Activated T-helper 1 cell treated with anti-CD3 and anti-CD28 coated beads, Interleukin-2, amount 50 U/mL, for 16 hours (primary cell): ENCODE measurements around the gene ASAH2B.
"Not testable (repeated sequence)": the region's sequence is repeated elsewhere in the genome, so short reads cannot be mapped to it uniquely, and the experiment has no call there.

Experiments
- DNase-seq, 2 donors: peaks; one replicate each; pipeline ENCODE4 v3.0.0-alpha.2; 2020; ENCODE audit warnings: low read depth in 1 of 2, low spot score in 1 of 2

The ASAH2B gene

DNA sequence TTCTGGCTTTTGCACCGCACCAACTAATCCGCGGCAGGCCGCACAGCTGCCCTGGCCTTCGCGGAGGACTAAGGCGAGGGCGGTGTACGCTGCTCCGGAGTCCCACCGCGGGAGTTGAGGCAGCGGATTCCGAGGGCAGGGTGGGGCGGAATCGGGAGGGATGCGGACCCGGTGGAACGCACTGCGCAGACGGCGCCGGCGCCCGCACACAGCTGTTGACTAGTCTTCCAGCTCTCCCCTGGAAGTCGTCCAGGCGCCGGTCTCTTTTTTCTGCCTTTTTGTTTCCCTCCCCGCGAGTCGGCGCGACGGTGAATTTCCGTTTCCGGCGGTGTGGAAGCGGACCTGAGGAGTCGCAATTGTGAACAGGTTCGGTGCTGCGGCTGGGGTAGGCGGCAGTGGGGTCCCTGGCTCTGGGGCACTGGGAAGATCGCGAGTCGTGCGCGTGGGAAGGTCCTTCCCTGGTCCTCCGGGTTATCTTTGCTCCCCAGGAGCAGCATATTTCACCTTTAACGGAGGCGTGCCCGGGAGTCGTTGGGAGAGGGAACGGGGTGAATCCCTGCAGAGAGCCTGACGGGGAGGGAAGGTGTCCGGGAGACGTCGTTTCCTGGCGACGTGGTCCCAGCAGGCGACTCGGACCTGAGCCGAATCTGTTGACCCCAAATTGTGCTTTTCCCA, at the start of gene ASAH2B:
TSS of gene ASAH2B (plus strand) at position 319 of the 675 bp plus-strand sequence. CDS start 5,195 bp downstream, outside the sequence.
- DNase-seq, result peak; percentile 59 to 62

DNA sequence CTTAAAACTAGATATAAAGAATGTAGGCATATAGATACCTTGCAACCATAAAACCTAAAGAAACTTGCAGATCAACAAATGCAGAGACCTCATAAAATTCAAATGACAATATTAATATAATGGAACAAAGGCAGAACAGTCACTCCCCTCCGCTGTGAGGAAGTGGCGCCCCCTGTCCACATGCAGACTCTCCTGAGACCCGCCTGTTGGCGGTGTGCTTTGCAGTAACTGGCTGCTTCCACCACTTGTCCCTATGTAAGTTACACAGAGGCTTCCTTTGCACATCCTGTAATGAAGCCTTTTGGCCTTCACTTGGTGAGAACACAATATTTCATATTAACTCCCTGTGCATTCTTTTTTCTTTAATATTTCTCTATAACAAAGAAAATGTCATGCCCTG, 41.9 kb upstream of the ASAH2B start:
- not testable (repeated sequence) for DNase-seq

DNA sequence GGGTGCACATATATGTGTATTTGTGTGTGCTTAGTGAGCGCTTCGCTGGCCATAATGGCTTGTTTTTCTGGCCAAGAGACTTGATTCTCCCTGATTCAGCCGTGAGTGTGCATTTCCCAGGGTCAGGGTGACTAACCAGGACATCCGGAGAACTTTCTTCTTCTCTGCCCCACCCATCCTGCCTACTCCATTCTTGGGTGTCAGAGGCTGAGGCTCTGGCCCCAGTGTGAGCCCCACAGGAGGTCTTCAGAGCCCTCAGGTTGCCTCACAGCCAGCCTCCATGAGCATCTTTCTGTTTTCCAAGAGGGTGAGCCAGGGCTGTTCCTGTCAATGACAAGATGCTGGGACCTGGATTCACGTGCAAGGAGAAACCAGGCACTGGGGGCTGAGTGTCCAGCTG, 37.8 kb upstream of the ASAH2B start:
- not testable (repeated sequence) for DNase-seq

DNA sequence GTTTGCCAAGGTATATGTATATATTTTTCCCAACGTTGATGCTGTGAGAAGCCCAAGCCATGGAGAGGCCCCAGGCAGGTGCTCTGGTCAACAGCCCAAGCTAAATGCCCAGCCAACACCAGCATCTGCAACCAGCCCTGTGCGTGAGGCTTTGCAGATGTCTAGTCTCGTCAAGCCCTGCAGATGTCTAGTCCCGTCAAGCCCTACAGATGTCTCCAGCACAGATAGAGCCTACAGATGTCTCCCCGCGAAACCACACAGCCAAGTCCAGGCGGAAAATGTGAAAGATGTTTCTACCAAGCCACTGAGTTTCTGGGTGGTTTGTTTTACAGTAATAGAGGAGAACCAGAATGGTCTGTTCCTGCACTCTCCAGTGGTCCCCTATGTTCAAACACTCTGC, 36.7 kb upstream of the ASAH2B start:
- not testable (repeated sequence) for DNase-seq

DNA sequence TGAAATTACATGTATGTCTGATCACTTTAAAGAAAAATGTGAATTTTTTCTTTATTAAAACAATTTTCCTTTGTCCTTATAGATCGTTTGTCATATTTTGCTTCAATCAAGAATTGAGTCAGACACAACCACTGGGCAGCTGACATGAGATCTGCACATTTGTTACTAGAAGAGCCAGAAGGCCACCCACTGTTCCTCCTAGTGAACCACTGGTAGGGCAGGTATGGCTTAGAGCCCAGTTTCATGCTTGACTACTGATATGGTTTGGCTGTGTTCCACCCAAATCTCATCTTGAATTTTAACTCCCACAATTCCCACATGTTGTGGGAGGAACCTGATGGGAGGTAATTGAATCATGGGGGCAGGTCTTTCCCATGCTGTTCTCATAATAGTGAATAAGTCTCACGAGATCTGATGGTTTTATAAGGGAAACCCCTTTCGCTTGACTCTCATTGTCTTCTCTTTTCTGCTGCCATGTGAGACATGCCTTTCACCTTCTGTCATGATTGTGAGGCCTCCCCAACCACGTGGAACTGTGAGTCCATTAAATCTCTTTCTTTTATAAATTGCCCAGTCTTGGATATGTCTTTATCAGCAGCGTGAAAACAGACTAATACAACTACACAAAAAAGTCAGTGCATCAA, 35.2 kb upstream of the ASAH2B start:
- not testable (repeated sequence) for DNase-seq

DNA sequence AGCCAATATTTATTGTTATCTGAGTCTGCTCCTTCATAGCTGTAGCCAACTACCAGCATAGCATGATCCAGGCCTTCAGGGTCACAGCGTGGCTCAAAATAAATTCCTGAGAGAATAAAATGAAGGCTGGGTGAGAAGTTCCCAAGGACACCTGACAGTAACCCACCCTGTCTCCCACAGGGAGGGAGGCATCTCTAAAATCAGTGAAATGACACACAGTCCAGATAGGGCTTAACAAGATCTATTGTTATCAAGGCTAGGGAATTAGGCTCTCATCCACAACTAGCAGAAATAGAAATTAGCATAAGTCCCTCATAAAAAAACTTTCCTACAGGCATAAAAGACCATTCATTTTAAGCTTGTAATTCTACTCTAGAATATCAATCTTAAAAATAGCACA, 33.7 kb upstream of the ASAH2B start:
- DNase-seq, result not testable (repeated sequence)

DNA sequence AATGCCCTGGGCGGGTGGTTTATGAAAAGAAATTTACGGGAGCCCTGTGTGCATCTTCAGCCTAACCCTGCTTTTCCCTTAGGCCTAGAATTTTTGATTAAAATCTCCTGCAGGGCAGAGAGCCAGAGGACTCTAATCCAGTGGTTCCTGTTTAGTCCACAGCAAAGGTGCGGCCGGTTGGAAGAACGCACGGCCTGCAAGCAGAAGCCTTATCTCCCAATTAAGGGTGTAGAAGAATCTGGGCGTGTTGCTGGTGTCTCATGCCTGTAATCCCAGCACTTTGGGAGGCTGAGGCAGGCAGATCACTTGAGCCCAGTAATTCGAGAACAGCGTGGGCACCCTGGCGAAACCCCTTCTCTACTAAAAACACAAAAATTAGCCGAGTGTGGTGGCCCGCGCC, 29.5 kb upstream of the ASAH2B start:
- DNase-seq, result not testable (repeated sequence)

DNA sequence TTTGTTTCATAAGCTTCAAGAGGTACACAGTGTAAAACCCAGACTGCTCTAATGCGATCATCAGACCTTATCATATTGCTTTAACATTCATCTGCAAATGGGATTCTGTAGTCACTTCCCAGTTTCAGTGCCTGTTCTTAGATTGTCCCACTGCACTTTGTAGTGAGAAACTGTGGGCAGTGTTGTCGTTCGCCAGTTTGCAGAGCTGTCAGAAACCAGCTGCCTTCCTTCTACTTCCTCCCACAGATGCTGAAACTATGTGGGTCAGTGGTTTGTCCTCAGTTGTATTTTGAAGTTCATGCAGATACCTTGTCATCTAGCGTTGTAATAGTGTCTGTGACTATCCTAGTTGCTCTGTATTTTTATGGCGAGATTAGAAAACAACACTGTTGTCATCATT, 15.9 kb upstream of the ASAH2B start:
- not testable (repeated sequence) for DNase-seq

DNA sequence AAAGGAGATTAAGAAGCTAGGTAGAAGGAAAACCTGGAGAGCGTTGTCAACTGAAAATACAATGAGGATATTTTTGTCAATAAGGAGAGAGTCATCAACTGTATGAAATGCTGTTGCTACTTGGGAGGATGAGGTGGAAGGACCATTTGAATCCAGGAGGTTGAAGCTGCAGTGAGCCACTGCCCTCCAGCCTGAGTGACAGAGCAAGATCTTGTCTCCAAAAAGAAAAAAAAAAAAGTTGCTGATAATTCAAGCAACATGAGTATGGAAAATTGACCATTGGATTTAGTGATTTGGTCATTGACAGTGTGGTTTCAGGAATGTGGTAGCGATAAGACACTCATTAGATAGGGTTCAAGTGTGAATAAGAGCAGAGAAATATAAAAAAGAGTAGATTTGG, 11.6 kb upstream of the ASAH2B start:
- not testable (repeated sequence) for DNase-seq

DNA sequence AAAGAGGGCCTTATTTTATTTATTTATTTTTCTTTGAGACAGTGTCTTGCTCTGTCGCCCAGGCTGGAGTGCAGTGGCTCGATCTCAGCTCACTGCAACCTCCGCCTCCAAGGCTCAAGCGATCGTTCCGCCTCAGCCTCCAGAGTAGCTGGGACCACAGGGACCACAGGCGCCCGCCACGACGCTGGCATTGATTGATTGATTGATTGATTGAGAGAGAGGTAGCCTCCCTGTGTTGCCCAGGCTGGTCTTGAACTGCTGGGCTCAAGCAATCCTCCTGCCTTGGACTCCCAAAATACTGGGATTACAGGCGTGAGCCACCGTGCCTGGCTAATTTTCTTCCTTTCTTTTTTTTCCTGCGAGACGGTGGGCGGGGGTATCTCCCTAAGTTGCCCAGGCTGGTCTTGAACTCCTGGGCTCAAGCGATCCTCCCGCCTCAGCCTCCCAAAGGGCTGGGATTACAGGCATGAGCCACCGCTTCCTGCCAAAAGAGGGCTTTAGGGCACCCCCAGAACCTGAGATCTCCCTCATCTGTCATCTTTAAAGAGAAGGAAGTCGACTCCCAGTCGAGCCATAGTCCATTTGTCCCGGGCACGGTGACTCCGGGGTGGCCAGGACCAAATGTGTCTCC, 634 bp upstream of the ASAH2B start:
- not testable (repeated sequence) for DNase-seq

DNA sequence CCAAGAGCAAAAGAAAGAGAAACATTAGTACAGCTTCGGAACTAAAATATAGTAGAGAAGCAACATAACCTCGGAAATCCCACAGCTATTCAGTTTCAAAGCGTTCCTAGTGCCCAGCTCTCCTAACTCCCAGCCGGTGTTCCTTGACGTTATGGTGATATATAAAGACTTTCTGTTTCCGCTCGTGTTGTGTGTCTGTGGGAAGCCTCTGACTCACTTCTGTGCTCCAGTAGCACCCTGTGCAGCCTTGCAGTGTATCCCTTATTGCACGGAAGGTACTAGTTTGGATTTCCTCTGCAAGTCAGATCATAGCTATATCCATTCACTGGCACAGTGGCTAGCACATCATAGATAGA, 535 bp downstream of the ASAH2B start:
- peak in 1 of 2 donors; percentile 3 for DNase-seq

DNA sequence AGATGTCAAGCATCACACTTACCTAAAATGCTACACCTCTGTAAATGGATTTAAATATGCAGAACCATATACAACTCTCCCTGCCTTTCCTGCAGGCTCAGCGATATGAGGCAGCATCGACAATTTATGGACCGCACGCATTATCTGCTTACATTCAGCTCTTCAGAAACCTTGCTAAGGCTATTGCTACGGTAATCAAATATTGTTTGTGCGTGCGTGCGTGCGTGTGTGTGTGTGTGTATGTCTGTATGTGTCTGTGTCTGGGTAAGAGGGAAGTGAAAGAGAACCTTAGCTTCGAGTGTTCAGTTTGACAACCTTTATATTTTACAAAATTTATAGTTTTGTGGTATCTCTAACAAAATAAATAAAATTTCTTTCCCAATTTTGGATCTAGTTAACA, 3.1 kb downstream of the ASAH2B start:
- DNase-seq, result not testable (repeated sequence)

DNA sequence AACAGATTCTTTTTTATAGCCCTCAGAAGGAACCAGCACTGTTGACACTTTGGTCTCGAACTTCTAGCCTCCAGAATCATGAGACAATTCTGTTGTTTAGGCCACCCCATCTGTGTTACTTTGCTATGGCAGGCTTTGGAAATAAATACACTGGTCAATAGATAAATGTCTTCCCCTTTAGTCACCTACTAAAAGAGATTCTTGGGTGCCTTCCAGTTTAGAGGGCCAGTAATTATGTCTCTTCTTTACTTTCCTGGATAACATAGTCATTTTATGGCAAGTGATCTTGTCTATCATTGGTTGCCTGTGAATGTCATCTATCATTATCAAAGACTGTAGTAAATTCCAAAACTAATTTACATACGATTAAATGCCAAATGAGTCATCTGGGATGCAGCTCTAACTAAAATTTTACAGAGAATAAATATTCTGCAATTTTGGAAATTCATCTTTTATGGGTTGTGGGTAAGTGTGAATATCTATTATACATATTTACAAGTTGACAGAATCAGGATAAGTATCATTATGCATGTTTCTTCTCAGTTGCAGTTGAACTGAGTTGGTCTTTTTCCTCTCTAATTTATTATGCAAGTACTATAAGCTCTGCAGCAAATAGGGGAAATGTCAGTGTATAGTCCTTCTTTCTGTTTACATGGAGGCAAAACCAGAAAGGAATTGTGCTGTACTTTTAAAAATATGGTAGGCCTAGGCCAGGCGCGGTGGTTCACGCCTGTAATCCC, 27.2 kb downstream of the ASAH2B start:
- not testable (repeated sequence) for DNase-seq

DNA sequence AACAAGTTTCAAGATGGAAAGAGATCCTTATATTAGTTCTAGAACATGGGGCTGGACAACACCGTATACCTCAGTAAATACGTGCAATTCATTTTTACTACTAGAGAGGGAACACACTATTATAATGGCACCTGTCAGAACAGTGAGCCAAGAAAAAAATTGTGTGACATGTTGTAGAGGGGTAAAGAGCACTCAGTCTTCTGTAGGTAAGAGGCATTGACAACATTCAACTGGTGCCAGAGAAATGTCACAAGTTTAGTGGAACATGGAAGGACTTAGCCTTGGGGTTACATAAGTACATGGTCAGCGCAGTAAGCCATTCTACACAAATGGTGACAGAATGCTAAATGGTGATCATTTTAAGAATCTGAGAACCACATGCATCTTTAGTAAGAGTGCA, 32.3 kb downstream of the ASAH2B start:
- not testable (repeated sequence) for DNase-seq

DNA sequence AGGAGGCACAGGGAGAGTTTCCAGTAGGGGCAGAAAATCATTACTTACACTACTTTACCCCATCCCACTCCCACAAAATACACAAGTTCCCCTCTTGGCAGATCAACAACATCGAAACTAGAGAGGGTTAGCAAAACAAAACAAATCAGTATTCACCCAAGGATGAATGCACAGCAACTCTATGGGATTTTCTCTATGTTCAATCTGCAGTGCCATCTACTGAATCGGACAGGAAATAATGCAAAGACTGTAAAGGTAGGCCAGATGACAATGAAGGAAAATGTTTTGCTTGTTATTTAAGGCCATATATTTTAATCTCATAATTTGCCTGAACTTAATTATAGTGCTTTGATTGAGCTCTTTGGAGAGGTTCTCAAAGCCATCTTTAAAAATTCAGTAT, 35.1 kb downstream of the ASAH2B start:
- not testable (repeated sequence) for DNase-seq

DNA sequence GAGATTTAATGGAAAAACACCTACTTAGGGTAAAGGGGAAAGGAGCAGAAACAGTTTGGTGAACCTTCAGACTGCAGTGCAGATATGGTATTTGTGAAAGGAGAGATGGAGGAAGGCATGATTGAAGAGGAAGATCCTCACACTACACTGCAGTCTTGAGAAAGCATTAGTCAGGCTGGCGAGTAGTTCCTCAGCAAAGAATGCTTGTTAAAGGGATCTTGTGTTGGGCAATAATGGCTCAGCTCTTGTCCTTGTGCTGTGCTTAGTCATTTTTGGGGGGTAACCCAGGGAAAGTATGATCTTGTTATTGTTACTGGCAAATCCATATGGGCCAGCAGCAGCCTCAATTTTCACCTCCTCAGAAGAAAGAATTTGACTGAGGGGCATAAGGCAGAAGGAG, 40.3 kb downstream of the ASAH2B start:
- not testable (repeated sequence) for DNase-seq

DNA sequence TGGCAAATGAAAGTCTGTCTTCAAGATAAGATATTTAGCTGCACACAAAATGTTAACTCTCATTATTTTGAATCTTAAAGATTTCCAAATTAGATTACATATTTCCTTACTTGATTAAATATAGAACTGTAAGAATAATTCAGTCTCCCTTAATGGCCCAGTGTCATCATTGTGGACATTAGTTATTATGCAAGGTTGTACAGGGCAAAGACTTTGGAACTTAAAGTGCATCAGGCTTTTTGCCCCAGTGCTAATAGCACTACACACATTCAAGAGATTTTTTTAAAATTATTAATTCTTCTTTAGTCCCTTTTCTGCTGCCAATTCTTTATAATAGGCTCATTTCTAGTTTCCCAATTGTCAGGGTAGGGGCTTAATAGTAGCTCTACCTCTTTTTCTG, 42.3 kb downstream of the ASAH2B start:
- not testable (repeated sequence) for DNase-seq

DNA sequence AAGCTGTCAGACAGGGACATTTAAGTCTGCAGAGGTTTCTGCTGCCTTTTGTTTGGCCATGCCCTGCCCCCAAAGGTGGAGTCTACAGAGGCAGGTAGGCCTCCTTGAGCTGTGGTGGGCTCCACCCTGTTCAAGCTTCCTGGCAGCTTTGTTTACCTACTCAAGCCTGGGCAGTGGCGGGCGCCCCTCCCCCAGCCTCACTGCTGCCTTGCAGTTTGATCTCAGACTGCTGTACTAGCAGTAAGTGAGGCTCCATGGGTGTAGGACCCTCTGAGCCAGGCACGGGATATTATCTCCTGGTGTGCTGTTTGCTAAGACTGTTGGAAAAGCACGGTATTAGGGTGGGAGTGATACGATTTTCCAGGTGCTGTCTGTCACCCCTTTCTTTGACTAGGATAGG, 48.2 kb downstream of the ASAH2B start:
- not testable (repeated sequence) for DNase-seq

DNA sequence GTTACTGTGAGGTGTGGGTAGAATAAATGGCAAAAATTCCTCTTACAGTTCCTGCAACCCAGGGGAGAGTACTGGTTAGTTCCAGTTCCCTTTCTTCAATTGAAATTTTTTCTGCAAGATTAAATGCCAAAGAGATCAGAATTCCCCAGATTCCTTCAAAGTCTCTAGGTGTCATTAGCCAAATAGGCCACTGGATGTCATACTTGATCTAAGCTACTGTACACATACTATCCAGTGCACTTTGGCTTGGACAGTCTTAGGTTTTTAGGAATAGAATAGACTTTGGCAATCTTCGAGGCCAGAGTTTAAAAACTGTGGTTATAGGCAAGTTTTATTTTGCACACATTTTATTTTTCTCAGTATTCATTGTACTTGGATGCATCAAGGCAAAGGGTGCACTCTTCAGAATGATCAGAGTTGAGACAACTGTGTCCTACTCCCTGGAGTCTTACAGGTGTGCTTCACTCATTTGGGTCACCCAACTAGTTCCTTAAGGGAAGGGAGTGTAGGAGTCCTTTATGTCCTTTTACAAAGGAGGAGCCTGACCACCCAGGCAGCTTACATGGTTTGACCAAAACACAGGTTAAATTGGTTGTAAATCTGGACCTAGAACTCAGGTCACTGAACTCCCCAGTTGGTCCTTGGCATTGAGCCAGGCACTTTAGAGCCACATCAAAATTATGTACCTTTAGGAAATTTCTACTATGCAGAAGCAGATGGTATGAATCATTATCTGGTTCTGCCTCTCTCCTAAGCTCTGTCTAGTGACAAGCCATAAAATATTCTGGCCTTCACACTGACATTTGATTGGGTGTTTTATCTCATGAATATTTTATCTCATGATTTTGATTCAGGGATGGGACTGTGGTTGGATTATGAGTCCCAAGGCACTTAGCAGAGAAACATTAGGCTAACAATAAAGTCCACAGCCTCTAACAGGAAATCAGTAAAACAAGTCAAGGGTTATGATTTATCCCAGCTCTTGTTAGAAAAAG, 49.5 kb downstream of the ASAH2B start:
- DNase-seq, result no peak

DNA sequence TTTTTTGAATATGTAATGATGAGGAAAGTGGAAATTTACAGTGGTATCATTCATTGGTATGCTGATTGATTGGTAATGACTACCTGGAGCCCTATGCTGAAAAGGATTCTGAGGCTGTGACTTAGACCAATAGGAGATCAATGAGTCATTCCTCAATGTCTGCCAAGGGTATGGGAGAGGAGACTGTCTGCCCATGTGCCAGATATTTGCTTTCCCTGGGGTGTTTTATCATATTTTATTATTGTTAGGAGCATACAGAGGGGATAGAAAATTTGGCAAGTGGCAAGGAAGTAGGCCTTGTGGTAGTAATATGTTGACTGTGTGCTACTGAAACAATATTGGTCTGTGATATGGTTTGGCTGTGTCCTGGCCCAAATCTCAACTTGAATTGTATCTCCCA, 54.8 kb downstream of the ASAH2B start:
- no peak for DNase-seq
